GM23248 (cell line): Measurements from ENCODE around the gene WLS. TPM values are rescaled to one million over a fixed set of nuclear protein-coding genes. Genes with fewer than 3 reads are reported as not detected.
A peak's percentile ranks its signal among the peaks of the same experiment; 100 is the strongest.
"Not testable (repeated sequence)": the region's sequence is repeated elsewhere in the genome, so short reads cannot be mapped to it uniquely, and the experiment has no call there.

Source experiments
- DNase-seq: peaks from one replicate; pipeline ENCODE4 v3.0.0-alpha.2; 2015
- H2AFZ ChIP-seq: fragments of 200-600 bp; sonication (generic); 2 replicates; pipeline ENCODE4 v1.6.1; 2016; ENCODE audit warnings: antibody characterized with exemption
- H3F3A ChIP-seq: fragments of 200-600 bp; sonication (generic); 2 replicates; pipeline ENCODE4 v1.6.1; 2016; ENCODE audit warnings: mild to moderate bottlenecking, antibody characterized with exemption, mixed run types; ENCODE audit not compliant: insufficient read depth
- H3K27ac ChIP-seq: fragments of 200-600 bp; sonication (generic); 2 replicates; pipeline ENCODE4 v1.5.1; 2016; ENCODE audit warnings: mild to moderate bottlenecking
- H3K27me3 ChIP-seq: fragments of 200-600 bp; sonication (generic); replicated peaks from 2 replicates; pipeline ENCODE4 v1.6.1; 2016; ENCODE audit warnings: mild to moderate bottlenecking; ENCODE audit not compliant: insufficient read depth
- H3K36me3 ChIP-seq: fragments of 200-600 bp; sonication (generic); 2 replicates; pipeline ENCODE4 v1.6.1; 2016; ENCODE audit warnings: low read depth, mild to moderate bottlenecking
- H3K4me1 ChIP-seq: fragments of 200-600 bp; sonication (generic); 2 replicates; pipeline ENCODE4 v1.6.1; 2016; ENCODE audit warnings: mild to moderate bottlenecking; ENCODE audit not compliant: insufficient read depth
- H3K4me2 ChIP-seq: fragments of 200-600 bp; sonication (generic); one replicate; pipeline ENCODE4 v1.6.1; 2016; ENCODE audit warnings: mild to moderate bottlenecking; ENCODE audit not compliant: unreplicated experiment
- H3K4me3 ChIP-seq: fragments of 200-600 bp; sonication (generic); 2 replicates; pipeline ENCODE4 v1.5.1; 2016; ENCODE audit warnings: mild to moderate bottlenecking
- H3K79me2 ChIP-seq: fragments of 200-600 bp; sonication (generic); 2 replicates; pipeline ENCODE4 v1.6.1; 2016; ENCODE audit warnings: mild to moderate bottlenecking; ENCODE audit not compliant: insufficient read depth
- H3K9ac ChIP-seq: fragments of 200-600 bp; sonication (generic); 2 replicates; pipeline ENCODE4 v1.6.1; 2016; ENCODE audit warnings: mild to moderate bottlenecking
- H3K9me2 ChIP-seq: fragments of 200-600 bp; sonication (generic); 2 replicates; pipeline ENCODE4 v1.6.1; 2016; ENCODE audit warnings: mixed run types, mild to moderate bottlenecking, moderate library complexity; ENCODE audit not compliant: insufficient read depth
- H3K9me3 ChIP-seq: fragments of 200-600 bp; sonication (generic); one replicate; pipeline ENCODE4 v1.6.1; 2017; ENCODE audit warnings: low read depth
- H4K20me1 ChIP-seq: fragments of 200-600 bp; sonication (generic); 2 replicates; pipeline ENCODE4 v1.6.0; 2016; ENCODE audit not compliant: insufficient read depth
- EZH2 ChIP-seq: fragments of 200-600 bp; sonication (generic); IDR thresholded peaks from 2 replicates; pipeline ENCODE4 v1.6.1; 2018; ENCODE audit warnings: antibody characterized with exemption, mild to moderate bottlenecking; ENCODE audit not compliant: insufficient read depth, poor library complexity, severe bottlenecking
- EZH2phosphoT487 ChIP-seq: fragments of 200-600 bp; sonication (generic); IDR thresholded peaks from 2 replicates; pipeline ENCODE4 v1.6.1; 2018; ENCODE audit warnings: antibody characterized with exemption, moderate library complexity, mild to moderate bottlenecking, low read depth; ENCODE audit not compliant: insufficient read depth
- WGBS, 2 experiments: methylation state at CpG; one replicate each; pipeline ENCODE4 v1.1.6; 2015 to 2017; ENCODE audit warnings: low lambda C conversion rate in 2 of 2, low coverage in 1 of 2; ENCODE audit errors: missing lambda C conversion rate in 2 of 2; 5-methylcytosine and 5-hydroxymethylcytosine counted together
- in situ Hi-C: fragments of 300-500 bp; cut with MboI; formaldehyde crosslinking; loops from 2 replicates; pipeline ENCODE4 v1.15.0; 2020
- polyA plus RNA-seq: library from polyadenylated mRNA; unstranded; fragments of >200 nt; fragmentation: Nextera tagmentation; extraction: Ambion mirVana; gene quantifications from 2 replicates; pipeline ENCODE4 v1.2.1, GENCODE V29; 2016
- total RNA-seq: library from RNA; depleted of rRNA; stranded (reverse); fragments of >200 nt; shearing (Covaris generic); gene quantifications from 2 replicates; pipeline ENCODE4 v1.2.3, GENCODE V29; 2014

The WLS gene
- total and polyA plus RNA-seq, 2 experiments from 2014 or later, result 26.7 to 36.4 TPM

- Histone ChIP-seq H3F3A (no peaks in the 10 kb centered on the region), H3K4me1 (peaks cover 9% of the 10 kb centered on the region; the same call in 1 of the 2 replicates), H2AFZ (no peak overlapping the region), H3K4me2 (no peak overlapping the region), H3K36me3 (no peaks in the 10 kb centered on the region), H3K27me3 (no peaks in the 10 kb centered on the region), H3K9me3 (no peaks in the 10 kb centered on the region), H3K79me2 (no peaks in the 10 kb centered on the region), H3K4me3 (no peak overlapping the region), H3K9ac (no peak overlapping the region), H3K27ac (no peak overlapping the region), H4K20me1 (no peaks in the 10 kb centered on the region), H3K9me2 (no peaks in the 10 kb centered on the region)
- TF ChIP-seq EZH2phosphoT487 (no peak), EZH2 (no peak)
- in situ Hi-C loops, result no loop called here
- WGBS, 2 experiments, result 63 to 65% methylated on average over 3 of the region's 3 CpGs
- peak; percentile 74 for DNase-seq
These were observed 37.5 kb upstream of the WLS start for GRCh38 chr1:68269637-68270430.

- in situ Hi-C loops, result no loop called here
- H3K79me2 ChIP-seq, result no peaks in the 10 kb centered on the region
- H4K20me1 ChIP-seq, result no peaks in the 10 kb centered on the region
- no peak overlapping the region for H3K27ac ChIP-seq
- no peak overlapping the region for H2AFZ ChIP-seq
- H3K4me2 ChIP-seq, result no peak overlapping the region
- no peak overlapping the region for H3K4me3 ChIP-seq
- H3K27me3 ChIP-seq, result no peaks in the 10 kb centered on the region
- no peaks in the 10 kb centered on the region for H3K9me2 ChIP-seq
- H3K4me1 ChIP-seq, result peaks cover 9% of the 10 kb centered on the region; the same call in 1 of the 2 replicates
- DNase-seq, result no peak
- no peak overlapping the region for H3K9ac ChIP-seq
- H3K36me3 ChIP-seq, result no peaks in the 10 kb centered on the region
- H3F3A ChIP-seq, result no peaks in the 10 kb centered on the region
- TF ChIP-seq EZH2 (no peak), EZH2phosphoT487 (no peak)
- 66 to 73% methylated on average over 4 of the region's 4 CpGs for WGBS, 2 experiments
- no peaks in the 10 kb centered on the region for H3K9me3 ChIP-seq
These were observed 36.7 kb upstream of the WLS start for GRCh38 chr1:68268896-68269483.

GRCh38 chr1:68256824-68257223 is 24.5 kb upstream of the WLS start:
- H3K79me2 ChIP-seq, H3K27me3 ChIP-seq, H3K27ac ChIP-seq, in situ Hi-C loops, H3K9ac ChIP-seq, H3K36me3 ChIP-seq, H3K4me1 ChIP-seq, H3F3A ChIP-seq, H4K20me1 ChIP-seq, H3K4me3 ChIP-seq, DNase-seq, H3K9me2 ChIP-seq, H2AFZ ChIP-seq, H3K9me3 ChIP-seq, H3K4me2 ChIP-seq: not testable (repeated sequence)
- WGBS, 2 experiments, result 91 to 95% methylated on average over 5 of the region's 5 CpGs

- in situ Hi-C loops, result no loop called here
- H4K20me1 ChIP-seq, result no peaks in the 10 kb centered on the region
- peak; percentile 14 for DNase-seq
- H3F3A ChIP-seq, result no peaks in the 10 kb centered on the region
- H3K9ac ChIP-seq, result no peak overlapping the region
- TF ChIP-seq EZH2phosphoT487, result no peak
- TF ChIP-seq EZH2, result no peak
- no peaks in the 10 kb centered on the region for H3K79me2 ChIP-seq
- H3K27ac ChIP-seq, result no peak overlapping the region
- no peaks in the 10 kb centered on the region for H3K36me3 ChIP-seq
- 86 to 93% methylated on average over 3 of the region's 3 CpGs for WGBS, 2 experiments
- H3K4me1 ChIP-seq, result no peaks in the 10 kb centered on the region
- H3K4me3 ChIP-seq, result no peak overlapping the region
- no peak overlapping the region for H2AFZ ChIP-seq
- H3K4me2 ChIP-seq, result no peak overlapping the region
- no peaks in the 10 kb centered on the region for H3K9me3 ChIP-seq
- H3K9me2 ChIP-seq, result no peaks in the 10 kb centered on the region
- no peaks in the 10 kb centered on the region for H3K27me3 ChIP-seq
These were observed 23.0 kb upstream of the WLS start for GRCh38 chr1:68255301-68255700.
